ENCODE measurements around the gene DAGLA.
"Not testable (repeated sequence)": the region's sequence is repeated elsewhere in the genome, so short reads cannot be mapped to it uniquely, and the experiment has no call there.

DAGLA gene, protein sequence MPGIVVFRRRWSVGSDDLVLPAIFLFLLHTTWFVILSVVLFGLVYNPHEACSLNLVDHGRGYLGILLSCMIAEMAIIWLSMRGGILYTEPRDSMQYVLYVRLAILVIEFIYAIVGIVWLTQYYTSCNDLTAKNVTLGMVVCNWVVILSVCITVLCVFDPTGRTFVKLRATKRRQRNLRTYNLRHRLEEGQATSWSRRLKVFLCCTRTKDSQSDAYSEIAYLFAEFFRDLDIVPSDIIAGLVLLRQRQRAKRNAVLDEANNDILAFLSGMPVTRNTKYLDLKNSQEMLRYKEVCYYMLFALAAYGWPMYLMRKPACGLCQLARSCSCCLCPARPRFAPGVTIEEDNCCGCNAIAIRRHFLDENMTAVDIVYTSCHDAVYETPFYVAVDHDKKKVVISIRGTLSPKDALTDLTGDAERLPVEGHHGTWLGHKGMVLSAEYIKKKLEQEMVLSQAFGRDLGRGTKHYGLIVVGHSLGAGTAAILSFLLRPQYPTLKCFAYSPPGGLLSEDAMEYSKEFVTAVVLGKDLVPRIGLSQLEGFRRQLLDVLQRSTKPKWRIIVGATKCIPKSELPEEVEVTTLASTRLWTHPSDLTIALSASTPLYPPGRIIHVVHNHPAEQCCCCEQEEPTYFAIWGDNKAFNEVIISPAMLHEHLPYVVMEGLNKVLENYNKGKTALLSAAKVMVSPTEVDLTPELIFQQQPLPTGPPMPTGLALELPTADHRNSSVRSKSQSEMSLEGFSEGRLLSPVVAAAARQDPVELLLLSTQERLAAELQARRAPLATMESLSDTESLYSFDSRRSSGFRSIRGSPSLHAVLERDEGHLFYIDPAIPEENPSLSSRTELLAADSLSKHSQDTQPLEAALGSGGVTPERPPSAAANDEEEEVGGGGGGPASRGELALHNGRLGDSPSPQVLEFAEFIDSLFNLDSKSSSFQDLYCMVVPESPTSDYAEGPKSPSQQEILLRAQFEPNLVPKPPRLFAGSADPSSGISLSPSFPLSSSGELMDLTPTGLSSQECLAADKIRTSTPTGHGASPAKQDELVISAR

GRCh38 chr11:61679893-61680621 lies at the start of gene DAGLA:
TSS of gene DAGLA (plus strand) at chr11:61680391. CDS start at chr11:61720156, 39,765 bp downstream.
- DNase-seq: no peak

- no peak for DNase-seq
These were observed 48.1 kb upstream of the DAGLA start for GRCh38 chr11:61632096-61632495.

- DNase-seq: no peak
These were observed 44.9 kb upstream of the DAGLA start for GRCh38 chr11:61635304-61635703.

- DNase-seq: no peak
These were observed 44.4 kb upstream of the DAGLA start for GRCh38 chr11:61635787-61636186.

GRCh38 chr11:61636676-61637075 lies 43.5 kb upstream of the DAGLA start:
- DNase-seq: no peak

DNA sequence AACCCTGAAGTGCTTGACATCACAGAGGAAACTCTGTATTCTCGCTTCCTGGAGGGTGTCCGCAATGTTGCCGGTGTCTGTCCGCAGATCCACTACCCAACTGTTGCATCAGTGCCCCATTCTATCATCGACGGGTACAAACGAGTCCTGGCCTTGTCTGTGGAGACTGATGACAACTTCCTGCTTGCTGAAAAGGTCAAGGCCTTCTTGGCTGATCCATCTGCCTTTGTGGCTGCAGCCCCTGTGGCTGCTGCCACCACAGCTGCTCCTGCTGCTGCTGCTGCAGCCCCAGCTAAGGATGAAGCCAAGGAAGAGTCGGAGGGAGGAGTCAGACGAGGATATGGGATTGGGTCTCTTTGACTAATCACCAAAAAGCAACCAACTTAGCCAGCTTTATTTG lies 42.9 kb upstream of the DAGLA start:
- no peak for DNase-seq

DNA sequence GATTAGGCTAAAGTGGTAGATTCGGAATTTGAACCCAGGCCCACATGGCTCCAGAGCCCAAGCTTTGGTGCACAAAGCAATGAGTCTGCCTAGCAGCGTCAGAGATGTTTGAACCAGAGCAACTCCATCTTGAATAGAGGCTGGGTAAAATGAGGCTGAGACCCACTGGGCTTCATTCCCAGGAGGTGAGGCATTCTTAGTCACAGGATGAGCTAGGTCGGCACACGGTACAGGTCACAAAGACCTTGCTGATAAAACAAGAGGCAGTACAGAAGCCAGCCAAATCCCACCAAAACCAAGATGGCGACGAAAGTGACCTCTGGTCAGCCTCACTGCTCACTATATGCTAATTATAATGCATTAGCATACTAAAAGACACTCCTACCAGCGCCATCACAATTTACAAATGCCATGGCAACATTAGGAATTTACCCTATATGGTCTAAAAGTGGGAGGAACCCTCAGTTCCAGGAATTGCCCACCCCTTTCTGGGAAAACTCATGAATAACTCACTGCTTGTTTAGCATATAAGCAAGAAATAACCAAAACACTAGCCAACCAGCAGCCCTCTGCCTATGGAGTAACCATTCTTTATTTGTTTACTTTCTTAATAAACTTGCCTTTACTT lies 40.3 kb upstream of the DAGLA start:
- no peak for DNase-seq

DNA sequence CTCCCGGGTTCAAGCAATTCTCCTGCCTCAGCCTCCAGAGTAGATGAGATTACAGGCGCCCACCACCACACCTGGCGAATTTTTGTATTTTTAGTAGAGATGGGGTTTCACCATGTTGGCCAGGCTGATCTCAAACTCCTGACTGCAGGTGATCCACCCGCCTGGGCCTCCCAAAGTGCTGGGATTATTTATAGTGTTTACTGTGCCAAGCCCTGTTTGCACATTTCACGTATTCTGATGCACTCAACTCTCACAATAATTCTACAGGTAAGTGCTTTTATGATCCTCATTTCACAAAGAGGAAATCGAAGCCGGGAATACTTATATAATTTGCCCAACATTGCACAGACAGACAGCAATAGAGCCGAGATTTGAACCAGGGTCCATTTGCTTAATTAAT lies 38.0 kb upstream of the DAGLA start:
- no peak for DNase-seq

DNA sequence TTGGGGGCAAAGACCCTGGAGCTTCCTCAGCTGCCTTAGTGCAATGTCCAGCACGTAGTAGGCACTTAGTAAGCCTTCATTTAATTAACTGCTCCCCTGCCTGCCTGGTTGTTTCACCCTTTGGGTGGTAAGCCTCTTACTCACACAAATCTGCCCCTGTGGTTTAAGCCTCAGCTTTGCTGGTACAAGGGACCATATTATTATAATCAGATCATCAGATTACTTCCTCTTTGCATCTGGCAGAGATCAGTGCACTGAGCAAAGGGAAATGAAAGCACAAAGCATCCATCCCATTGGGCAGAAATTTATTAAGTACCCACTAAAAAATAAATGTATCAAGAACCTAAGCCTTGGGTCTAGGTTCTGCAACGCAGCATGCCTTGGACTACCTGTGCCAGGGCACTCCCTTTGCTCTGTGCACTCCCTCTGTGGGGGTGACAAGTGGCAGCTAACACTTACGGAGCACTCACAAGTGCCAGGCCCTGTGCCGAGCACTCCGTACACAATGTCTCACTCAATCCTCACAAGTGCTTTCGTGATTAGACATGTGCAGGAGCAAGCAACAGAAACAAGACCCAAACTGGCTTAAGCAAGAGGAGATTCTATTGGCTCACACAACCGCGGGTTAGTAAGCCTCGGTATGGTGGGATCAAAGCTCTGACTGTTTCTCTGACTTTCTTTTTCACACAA lies 34.9 kb upstream of the DAGLA start:
- no peak for DNase-seq

DNA sequence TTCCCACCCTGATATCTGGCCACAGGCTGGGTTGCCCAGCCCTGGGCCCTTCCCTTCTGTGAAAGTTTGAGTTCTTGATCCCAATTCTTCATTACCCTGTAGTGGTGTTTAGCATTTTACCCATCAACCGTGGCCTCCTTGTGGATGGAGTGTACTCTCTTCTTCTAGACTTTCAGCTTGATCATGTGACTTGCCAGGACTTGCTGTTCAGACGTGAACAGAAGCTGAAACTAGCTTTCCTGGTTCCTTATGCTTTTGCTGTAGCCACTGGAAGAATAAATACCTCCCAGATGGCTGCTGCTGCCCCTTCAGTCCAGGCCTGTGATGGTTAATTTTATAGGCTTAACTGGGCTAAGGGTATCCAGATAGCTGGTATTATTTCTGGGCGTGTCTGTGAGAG lies 32.7 kb upstream of the DAGLA start:
- DNase-seq: no peak

DNA sequence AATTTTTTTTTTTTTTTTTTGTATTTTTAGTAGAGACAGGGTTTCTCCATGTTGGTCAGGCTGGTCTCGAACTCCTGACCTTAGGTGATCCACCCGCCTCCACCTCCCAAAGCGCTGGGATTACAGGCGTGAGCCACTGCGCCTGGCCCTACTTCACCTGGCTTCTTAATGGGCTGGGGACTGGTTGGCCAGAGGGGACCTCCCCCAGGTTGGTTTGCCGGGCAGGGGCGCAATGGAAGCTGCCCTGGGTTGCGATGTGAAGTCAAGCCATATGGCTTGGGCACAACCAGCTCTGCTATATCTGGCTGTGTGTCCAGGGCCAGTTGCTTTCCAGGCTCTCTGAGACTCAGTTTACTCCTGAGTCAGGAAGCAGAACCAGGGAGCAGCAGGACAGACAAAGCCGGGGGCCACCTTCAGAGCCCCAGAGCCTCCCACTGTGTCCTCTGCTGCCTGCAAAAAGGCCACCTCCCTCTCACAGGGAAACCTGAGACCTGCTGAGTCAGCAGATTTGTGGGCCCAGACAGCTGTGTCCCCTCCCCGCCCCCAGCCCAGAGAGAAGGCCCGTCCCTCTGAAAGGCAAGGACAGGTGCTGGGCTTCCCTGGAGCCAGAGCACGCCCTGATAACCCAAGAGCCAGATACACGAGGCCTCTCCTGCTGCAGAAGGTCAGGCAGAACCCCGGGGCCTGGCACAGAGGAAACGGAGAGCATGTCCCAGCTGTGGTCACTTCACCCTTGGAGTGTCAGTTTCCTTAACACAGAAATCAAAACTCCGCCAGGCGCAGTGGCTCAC lies 29.2 kb upstream of the DAGLA start:
- no peak for DNase-seq

DNA sequence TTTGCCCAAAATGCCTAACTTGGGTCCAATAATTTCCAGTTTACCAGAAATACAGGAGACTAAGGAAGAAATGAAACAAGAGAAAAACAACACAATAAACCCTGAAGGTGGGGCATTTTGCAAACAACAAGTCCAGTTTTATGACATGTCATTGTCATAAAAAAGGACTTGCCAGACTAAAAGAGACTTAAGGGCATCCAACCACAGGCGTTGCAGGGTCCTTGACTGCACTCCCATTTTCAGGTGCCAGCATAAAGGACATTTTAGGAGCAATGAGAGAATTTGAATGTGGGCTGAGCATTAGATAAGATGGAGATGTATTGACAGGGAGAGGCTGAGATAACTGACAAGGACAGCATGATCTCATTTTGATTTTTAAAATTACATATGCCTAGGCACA lies 28.1 kb upstream of the DAGLA start:
- DNase-seq: no peak

DNA sequence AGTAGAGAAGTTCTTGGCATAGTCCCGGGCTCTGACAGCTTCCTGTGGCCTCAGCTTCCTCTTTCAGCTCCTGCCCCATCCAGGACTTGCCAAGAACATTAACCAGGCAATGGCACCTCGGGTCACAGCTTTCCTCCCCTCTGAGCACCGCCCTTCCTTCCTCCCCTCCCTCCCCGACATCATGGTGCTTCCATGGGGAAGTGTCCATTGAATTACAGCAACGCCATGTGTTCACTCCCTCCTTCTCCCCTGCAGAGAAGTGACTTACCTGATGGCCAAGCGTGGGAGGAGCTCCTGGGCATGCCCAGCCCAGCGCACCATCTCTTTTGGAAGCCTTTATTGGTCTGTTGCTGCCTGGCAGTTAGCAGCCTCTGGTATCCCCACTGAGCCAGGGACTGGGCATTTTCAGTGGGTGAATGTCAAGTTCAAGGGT lies 25.8 kb upstream of the DAGLA start:
- DNase-seq: no peak

- DNase-seq: not testable (repeated sequence)
These were observed 24.7 kb upstream of the DAGLA start for GRCh38 chr11:61655266-61656159.

- no peak for DNase-seq
These were observed 23.7 kb upstream of the DAGLA start for GRCh38 chr11:61656347-61657077.

DNA sequence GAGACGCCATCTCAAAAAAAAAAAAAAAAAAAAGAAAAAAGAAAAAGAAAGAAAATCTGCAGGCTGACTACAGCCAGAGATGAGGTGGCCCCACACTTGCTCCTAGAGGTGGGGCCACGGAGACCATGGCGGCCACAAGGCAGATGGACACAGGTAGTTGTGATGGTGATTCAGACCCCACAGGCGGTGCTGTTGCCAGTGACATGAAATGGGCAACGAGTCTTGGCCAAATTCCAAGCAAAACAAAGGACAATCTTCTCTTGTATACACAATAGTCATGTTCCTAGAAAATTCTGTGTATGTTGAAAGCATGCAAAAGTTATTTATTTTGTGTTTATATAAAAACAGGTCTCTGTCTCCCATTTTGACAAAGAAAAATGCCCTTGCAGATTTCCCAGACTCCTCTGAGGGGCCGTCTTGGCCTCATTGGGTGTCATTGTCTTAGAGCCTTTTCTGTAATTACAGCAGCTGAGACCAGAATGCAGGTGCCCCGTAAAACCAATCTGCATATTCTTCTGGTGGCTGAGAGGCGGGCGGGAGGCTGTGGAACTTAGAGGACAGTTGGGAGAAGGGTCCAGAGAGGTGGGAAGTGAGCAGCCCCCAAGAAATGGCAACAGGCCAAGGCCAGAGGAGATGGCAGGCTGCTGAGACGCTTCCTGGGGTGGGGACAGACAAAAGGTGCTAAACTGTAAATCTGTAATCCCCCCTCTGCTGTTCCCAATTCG lies 22.5 kb upstream of the DAGLA start:
- DNase-seq: no peak

GRCh38 chr11:61659413-61660196 lies 20.6 kb upstream of the DAGLA start:
- DNase-seq: no peak

DNA sequence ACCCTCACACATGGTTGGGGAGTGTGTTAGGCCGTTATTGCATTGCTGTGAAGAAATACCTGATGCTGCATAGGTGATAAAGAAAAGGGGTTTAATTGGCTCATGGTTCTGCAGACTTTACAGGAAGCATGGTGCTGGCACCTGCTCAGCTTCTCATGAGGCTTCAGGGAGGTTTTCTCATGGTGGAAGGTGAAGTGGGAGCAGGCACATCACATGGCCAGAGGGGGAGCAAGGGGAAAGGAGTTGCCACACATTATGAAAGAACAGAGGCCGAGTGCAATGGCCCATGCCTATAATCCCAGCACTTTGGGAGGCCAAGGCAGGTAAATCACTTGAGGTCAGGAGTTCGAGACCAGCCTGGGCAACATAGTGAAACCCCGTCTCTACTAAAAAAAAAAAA lies 19.2 kb upstream of the DAGLA start:
- DNase-seq: not testable (repeated sequence)

All from GOT3 (cell line).